ENCODE results near the gene TPP1.
A peak's percentile ranks its signal among the peaks of the same experiment; 100 is the strongest.

Gene TPP1

GRCh38 chr11:6619004-6619745 is at the start of gene TPP1:
TPP1 (minus strand) TSS chr11:6619422; CDS start chr11:6619400, 22 bp downstream.
- DNase-seq: peak; percentile 88 to 99 (median 97)
- intact Hi-C loops (cut with DNase I): no loop called here

- intact Hi-C loops (cut with DNase I): no loop called here
- DNase-seq: peak in 1 of 42 donors; percentile 20
These were observed 48.6 kb upstream of the TPP1 start for GRCh38 chr11:6667733-6668374.

GRCh38 chr11:6666302-6667183 is 47.3 kb upstream of the TPP1 start:
- no peak for DNase-seq
- intact Hi-C loops (cut with DNase I): no loop called here

- intact Hi-C loops (cut with DNase I): no loop called here
- DNase-seq: no peak
These were observed 45.3 kb upstream of the TPP1 start for GRCh38 chr11:6664551-6664950.

- no peak for DNase-seq
- intact Hi-C loops (cut with DNase I): no loop called here
These were observed 44.7 kb upstream of the TPP1 start for GRCh38 chr11:6663794-6664469.

GRCh38 chr11:6660712-6661111 is 41.5 kb upstream of the TPP1 start:
- DNase-seq: no peak
- intact Hi-C loops (cut with DNase I): no loop called here

- intact Hi-C loops (cut with DNase I): no loop called here
These were observed 39.4 kb upstream of the TPP1 start for GRCh38 chr11:6658647-6659046.

GRCh38 chr11:6657346-6657745 is 38.1 kb upstream of the TPP1 start:
- intact Hi-C loops (cut with DNase I): no loop called here

More at GRCh38 chr11:6658647-6659046, 39.4 kb upstream of the TPP1 start:
- DNase-seq: no peak

GRCh38 chr11:6656936-6657335 is 37.7 kb upstream of the TPP1 start:
- DNase-seq: no peak

More at GRCh38 chr11:6657346-6657745, 38.1 kb upstream of the TPP1 start:
- DNase-seq: no peak

GRCh38 chr11:6656584-6656915 is 37.3 kb upstream of the TPP1 start:
- intact Hi-C loops (cut with DNase I): no loop called here
- no peak for DNase-seq

More at GRCh38 chr11:6656936-6657335, 37.7 kb upstream of the TPP1 start:
- intact Hi-C loops (cut with DNase I): no loop called here

- peak in 17 of 42 donors; percentile 10 to 59 (median 29) for DNase-seq
- intact Hi-C loops (cut with DNase I): no loop called here
These were observed 36.8 kb upstream of the TPP1 start, which contains the start of gene DCHS1 for GRCh38 chr11:6655790-6656583. DCHS1 (minus strand) TSS chr11:6655809; CDS start chr11:6641613, 14,196 bp downstream.

- intact Hi-C loops (cut with DNase I): no loop called here
- peak in 19 of 42 donors; percentile 11 to 56 (median 34) for DNase-seq
These were observed 36.0 kb upstream of the TPP1 start for GRCh38 chr11:6655020-6655789.

- DNase-seq: peak in 37 of 42 donors; percentile 19 to 78 (median 56)
- intact Hi-C loops (cut with DNase I): no loop called here
These were observed 35.2 kb upstream of the TPP1 start for GRCh38 chr11:6654281-6655019.

- intact Hi-C loops (cut with DNase I): no loop called here
- DNase-seq: no peak
These were observed 34.4 kb upstream of the TPP1 start for GRCh38 chr11:6653656-6654055.

GRCh38 chr11:6653097-6653496 is 33.9 kb upstream of the TPP1 start:
- intact Hi-C loops (cut with DNase I): no loop called here
- DNase-seq: no peak

- DNase-seq: no peak
- intact Hi-C loops (cut with DNase I): no loop called here
These were observed 33.0 kb upstream of the TPP1 start for GRCh38 chr11:6652182-6652581.

- peak in 4 of 42 donors; percentile 29 to 58 (median 42) for DNase-seq
- intact Hi-C loops (cut with DNase I): no loop called here
These were observed 31.8 kb upstream of the TPP1 start for GRCh38 chr11:6650980-6651379.

Data from head of caudate nucleus (tissue), 42 donors.